GM12872 (cell line): Measurements from ENCODE around the gene ZNF521.

ENCODE experiments used
- CTCF ChIP-seq: IDR thresholded peaks from 3 replicates; pipeline ENCODE4 v1.5.1; 2011; ENCODE audit warnings: low read depth, mild to moderate bottlenecking, low read length, moderate library complexity; ENCODE audit not compliant: insufficient read depth

ZNF521 gene

GRCh38 chr18:25261768-25262167 is 90.2 kb downstream of the ZNF521 start:
- no peak for TF ChIP-seq CTCF

GRCh38 chr18:25256439-25256838 is 95.5 kb downstream of the ZNF521 start:
- TF ChIP-seq CTCF = no peak

GRCh38 chr18:25253779-25254178 is 98.2 kb downstream of the ZNF521 start:
- TF ChIP-seq CTCF = no peak

GRCh38 chr18:25253136-25253535 is 98.8 kb downstream of the ZNF521 start:
- no peak for TF ChIP-seq CTCF

GRCh38 chr18:25251068-25251467 is 100.9 kb downstream of the ZNF521 start:
- TF ChIP-seq CTCF = no peak

- no peak for TF ChIP-seq CTCF
Observed at GRCh38 chr18:25250474-25250851, 101.5 kb downstream of the ZNF521 start.

- no peak for TF ChIP-seq CTCF
Observed at GRCh38 chr18:25248755-25249154, 103.2 kb downstream of the ZNF521 start.

GRCh38 chr18:25247725-25248124 is 104.2 kb downstream of the ZNF521 start:
- no peak for TF ChIP-seq CTCF
